GM21526 (cell line): ENCODE results near the gene IFNA7.
"Not testable (repeated sequence)": the region's sequence is repeated elsewhere in the genome, so short reads cannot be mapped to it uniquely, and the experiment has no call there.

Source experiments
- ATAC-seq: cut with Tn5 transposase; IDR thresholded peaks from one replicate; pipeline ENCODE4 v1.9.1; 2021; ENCODE audit warnings: moderate library complexity; ENCODE audit not compliant: unreplicated experiment, low FRiP score

IFNA7 gene

GRCh38 chr9:21182810-21183736 lies 18.9 kb downstream of the IFNA7 start:
- peak; percentile 98 for ATAC-seq

DNA sequence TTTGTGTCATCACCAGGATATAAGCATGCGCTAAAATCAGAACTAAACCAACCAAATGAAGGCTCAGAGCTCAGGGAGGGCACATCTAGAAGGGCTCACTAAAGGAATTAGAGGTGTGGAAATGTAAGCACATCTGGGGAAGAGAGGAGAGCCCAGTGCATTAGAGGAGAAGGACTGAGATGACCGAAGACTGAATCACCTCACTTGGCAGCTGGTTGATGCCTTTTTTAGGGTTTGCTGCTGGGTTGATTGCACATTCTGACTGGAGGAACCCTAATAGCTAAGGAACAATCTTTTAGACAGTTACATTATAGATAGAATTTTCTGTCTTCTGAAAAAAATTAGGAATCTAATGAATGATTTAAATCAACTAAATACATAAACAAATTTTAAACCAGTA lies 27.3 kb downstream of the IFNA7 start:
- no peak for ATAC-seq

- ATAC-seq = no peak
Observed at GRCh38 chr9:21172156-21172555, 29.8 kb downstream of the IFNA7 start.

GRCh38 chr9:21171351-21171750 lies 30.7 kb downstream of the IFNA7 start:
- no peak for ATAC-seq

GRCh38 chr9:21166560-21166959 lies 35.4 kb downstream of the IFNA7 start, which contains the start of gene IFNA21:
Gene IFNA21 (minus strand): TSS chr9:21166660. CDS start chr9:21166612, 48 bp downstream.
- not testable (repeated sequence) for ATAC-seq

GRCh38 chr9:21165516-21165915 lies 36.5 kb downstream of the IFNA7 start:
- ATAC-seq = no peak

DNA sequence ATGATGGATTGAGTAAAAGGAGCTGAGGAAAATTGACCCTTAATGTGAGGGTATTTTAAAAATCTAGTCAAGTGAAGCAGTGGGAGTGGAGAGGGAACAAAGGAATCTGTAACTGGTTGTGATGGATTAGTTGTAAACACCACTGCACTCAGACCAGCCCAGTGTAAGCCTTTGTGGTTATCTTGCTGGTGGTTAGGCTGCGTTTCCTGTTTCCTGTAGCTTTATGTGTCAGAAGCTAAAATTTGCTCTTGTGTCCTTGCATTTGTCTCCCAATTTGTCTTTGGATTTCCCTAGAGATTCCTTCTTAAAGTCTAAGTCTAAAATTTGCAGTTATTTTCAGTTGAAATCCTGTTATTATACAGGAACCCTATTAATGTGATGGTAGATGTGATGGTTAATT lies 41.8 kb downstream of the IFNA7 start:
- peak; percentile 91 for ATAC-seq

GRCh38 chr9:21155501-21155900 lies 46.5 kb downstream of the IFNA7 start:
- no peak for ATAC-seq

GRCh38 chr9:21154018-21154608 lies 47.9 kb downstream of the IFNA7 start:
- ATAC-seq = peak; percentile 79

DNA sequence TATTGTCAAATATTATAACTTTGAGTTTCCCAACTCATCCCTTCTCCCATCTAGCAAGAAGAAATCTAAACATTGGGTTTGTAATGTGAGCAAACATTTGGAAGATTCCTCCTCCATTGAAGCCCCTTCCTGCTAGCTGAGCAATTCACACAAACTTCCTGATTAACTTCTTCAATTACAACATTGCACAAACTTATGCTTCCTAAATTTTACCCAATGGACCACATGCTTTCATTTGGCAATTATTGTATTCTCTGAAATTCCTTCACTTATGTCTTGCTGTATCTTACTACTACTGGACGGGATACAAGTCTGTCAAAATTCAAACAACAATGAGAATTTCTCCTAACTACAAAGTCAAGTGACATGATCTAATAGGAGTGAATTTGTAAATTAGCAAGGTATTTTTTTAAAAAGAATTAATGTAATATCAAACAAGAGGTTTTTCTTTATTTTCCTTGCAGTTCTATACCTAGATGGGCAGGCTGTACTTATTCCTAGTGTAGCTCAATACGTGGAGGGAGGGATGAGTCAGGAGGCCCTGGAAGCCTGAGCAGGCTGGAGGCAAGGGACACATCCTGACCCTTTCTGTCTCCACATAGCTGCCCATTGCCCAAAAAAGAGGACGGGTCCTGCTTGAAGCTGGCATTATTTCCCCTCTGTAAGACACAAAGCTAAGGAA lies 48.5 kb downstream of the IFNA7 start:
- peak; percentile 25 for ATAC-seq
